ENCODE measurements around the gene C17orf50. TPM values are rescaled to one million over a fixed set of nuclear protein-coding genes. Genes with fewer than 3 reads are reported as not detected.

Gene C17orf50
- total and polyA plus RNA-seq, 2 donors from 2014 or later: 0.41 TPM; not detected in 1

DNA sequence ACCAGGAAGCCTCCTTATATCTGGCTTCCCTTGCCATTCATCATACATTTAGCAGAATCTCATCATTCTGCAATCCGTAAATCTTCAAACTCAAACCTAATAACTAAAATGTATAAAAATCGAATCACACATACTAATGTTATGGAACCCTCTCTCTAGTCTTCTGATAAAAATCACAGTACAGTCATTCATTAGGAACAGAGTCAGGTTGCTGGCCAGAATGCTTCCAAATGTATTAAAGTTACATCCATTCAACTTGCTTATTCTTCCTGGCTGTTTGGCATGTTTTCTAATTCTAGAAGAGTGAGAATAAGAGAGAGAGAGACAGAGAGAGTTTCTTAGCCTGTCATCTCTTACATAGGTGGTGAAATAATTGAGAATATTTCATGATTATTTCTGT, 45.7 kb upstream of the C17orf50 start:
- Histone ChIP-seq H3K27ac (ENCODE audit: low read depth in 2 of 2, low read length in 2 of 2) (no peak overlapping the region), H3K9ac (ENCODE audit: low read length in 3 of 3) (no peak overlapping the region), H3K4me1 (ENCODE audit: control insufficient read depth in 2 of 3, insufficient read depth in 2 of 3, low read depth in 1 of 3, low read length in 3 of 3) (peaks cover 0 to 19% (median 16%) of the 10 kb centered on the region in 3 donors), H3K9me3 (ENCODE audit: control insufficient read depth in 2 of 3, insufficient read depth in 1 of 3, low read length in 3 of 3) (no peaks in the 10 kb centered on the region), H3K36me3 (ENCODE audit: control insufficient read depth in 2 of 3, insufficient read depth in 3 of 3, low read length in 3 of 3) (peaks cover 0 to 13% (median 11%) of the 10 kb centered on the region in 3 donors), H3K4me3 (ENCODE audit: low read length in 3 of 3) (no peak overlapping the region), H3K27me3 (ENCODE audit: control insufficient read depth, insufficient read depth, low read length) (no peaks in the 10 kb centered on the region)
- FAIRE-seq (no peak), DNase-seq (no peak)
- TF ChIP-seq, protein P1, sequence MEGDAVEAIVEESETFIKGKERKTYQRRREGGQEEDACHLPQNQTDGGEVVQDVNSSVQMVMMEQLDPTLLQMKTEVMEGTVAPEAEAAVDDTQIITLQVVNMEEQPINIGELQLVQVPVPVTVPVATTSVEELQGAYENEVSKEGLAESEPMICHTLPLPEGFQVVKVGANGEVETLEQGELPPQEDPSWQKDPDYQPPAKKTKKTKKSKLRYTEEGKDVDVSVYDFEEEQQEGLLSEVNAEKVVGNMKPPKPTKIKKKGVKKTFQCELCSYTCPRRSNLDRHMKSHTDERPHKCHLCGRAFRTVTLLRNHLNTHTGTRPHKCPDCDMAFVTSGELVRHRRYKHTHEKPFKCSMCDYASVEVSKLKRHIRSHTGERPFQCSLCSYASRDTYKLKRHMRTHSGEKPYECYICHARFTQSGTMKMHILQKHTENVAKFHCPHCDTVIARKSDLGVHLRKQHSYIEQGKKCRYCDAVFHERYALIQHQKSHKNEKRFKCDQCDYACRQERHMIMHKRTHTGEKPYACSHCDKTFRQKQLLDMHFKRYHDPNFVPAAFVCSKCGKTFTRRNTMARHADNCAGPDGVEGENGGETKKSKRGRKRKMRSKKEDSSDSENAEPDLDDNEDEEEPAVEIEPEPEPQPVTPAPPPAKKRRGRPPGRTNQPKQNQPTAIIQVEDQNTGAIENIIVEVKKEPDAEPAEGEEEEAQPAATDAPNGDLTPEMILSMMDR (IDR thresholded peaks at IDR 0.05; ENCODE audit: borderline replicate concordance, extremely low read depth, insufficient read depth): no peak
- intact Hi-C loops (cut with DNase I): no loop called here

DNA sequence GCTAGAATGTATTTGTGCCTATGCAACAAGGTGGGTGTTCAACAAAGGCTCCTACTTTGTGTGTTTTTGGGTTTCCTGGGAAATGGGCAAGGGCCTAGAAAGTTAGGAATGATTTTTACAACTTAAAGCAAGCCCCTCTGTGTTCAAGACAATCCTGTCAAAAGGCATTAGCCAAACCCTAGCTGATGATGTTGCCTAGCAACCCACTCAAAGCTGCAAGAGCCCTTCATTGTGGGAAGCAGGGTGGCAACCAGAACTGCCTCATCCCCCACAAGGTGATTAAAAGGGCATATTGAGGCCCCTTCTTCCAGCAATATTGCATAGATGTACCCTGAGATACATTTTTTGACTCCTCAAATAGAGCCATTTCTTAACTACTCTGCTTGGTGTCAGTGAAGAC, 45.3 kb upstream of the C17orf50 start:
- Histone ChIP-seq H3K27me3 (ENCODE audit: control insufficient read depth, insufficient read depth, low read length) (no peaks in the 10 kb centered on the region), H3K9me3 (ENCODE audit: control insufficient read depth in 2 of 3, insufficient read depth in 1 of 3, low read length in 3 of 3) (no peaks in the 10 kb centered on the region), H3K4me3 (ENCODE audit: low read length in 3 of 3) (no peak overlapping the region), H3K4me1 (ENCODE audit: control insufficient read depth in 2 of 3, insufficient read depth in 2 of 3, low read depth in 1 of 3, low read length in 3 of 3) (peaks cover 0 to 19% (median 16%) of the 10 kb centered on the region in 3 donors), H3K36me3 (ENCODE audit: control insufficient read depth in 2 of 3, insufficient read depth in 3 of 3, low read length in 3 of 3) (peaks cover 0 to 12% (median 11%) of the 10 kb centered on the region in 3 donors), H3K27ac (ENCODE audit: low read depth in 2 of 2, low read length in 2 of 2) (no peak overlapping the region), H3K9ac (ENCODE audit: low read length in 3 of 3) (no peak overlapping the region)
- DNase-seq (no peak), FAIRE-seq (no peak)
- intact Hi-C loops (cut with DNase I): no loop called here
- TF ChIP-seq, protein P1 (IDR thresholded peaks at IDR 0.05; ENCODE audit: borderline replicate concordance, extremely low read depth, insufficient read depth): no peak

DNA sequence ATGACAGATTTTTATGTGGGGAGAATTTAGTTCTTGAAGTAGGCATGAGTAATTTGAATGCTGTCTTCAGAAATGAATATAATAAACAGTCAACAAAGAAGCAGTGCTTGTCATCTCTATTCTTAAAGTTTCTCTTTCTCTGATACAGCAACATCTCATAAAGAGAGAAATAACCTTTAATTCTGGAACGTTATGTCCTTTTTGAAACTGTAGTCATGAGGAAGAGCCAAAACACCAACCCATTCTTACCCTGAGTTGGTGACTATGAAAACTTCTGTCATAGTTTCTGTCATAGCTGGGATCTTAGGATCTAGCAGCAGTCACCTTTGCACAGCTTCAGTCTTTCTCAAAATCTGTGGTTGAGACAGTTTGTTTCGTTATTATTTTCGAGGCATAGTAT, 44.5 kb upstream of the C17orf50 start:
- Histone ChIP-seq H3K27me3 (ENCODE audit: control insufficient read depth, insufficient read depth, low read length) (no peaks in the 10 kb centered on the region), H3K9ac (ENCODE audit: low read length in 3 of 3) (no peak overlapping the region), H3K27ac (ENCODE audit: low read depth in 2 of 2, low read length in 2 of 2) (no peak overlapping the region), H3K4me3 (ENCODE audit: low read length in 3 of 3) (no peak overlapping the region), H3K9me3 (ENCODE audit: control insufficient read depth in 2 of 3, insufficient read depth in 1 of 3, low read length in 3 of 3) (no peaks in the 10 kb centered on the region), H3K4me1 (ENCODE audit: control insufficient read depth in 2 of 3, insufficient read depth in 2 of 3, low read depth in 1 of 3, low read length in 3 of 3) (peaks cover 0 to 19% (median 16%) of the 10 kb centered on the region in 3 donors), H3K36me3 (ENCODE audit: control insufficient read depth in 2 of 3, insufficient read depth in 3 of 3, low read length in 3 of 3) (peaks cover 0 to 11% (median 5%) of the 10 kb centered on the region in 3 donors)
- no peak for FAIRE-seq
- intact Hi-C loops (cut with DNase I): no loop called here
- TF ChIP-seq, protein P1 (IDR thresholded peaks at IDR 0.05; ENCODE audit: borderline replicate concordance, extremely low read depth, insufficient read depth): no peak
- DNase-seq: no peak

DNA sequence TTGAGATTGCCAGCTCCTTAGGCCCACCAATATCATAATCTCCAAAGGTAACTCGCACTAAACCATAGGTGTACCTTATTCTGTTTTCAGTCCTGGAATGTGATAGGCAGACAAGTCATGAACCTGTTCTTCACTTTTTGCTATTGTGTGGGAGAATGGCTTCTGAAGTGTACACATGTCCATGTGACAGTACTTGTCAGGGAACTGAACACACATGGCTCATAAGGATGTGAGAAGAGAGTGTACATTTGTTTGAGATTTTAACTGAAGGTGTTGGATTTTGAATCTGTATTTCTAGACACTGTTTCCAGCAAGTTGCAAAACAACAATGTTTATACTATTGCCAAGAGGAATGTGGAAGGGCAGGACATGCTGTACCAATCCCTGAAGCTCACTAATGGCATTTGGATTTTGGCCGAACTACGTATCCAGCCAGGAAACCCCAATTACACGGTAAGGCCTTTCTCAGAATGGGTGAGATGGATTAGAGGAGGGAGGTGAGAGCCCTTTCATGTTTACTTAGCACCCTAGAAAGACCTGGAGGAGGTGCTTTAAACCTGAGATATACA, 43.7 kb upstream of the C17orf50 start:
- DNase-seq: no peak

More for the DNA sequence above, 43.7 kb upstream of the C17orf50 start:
- H3K4me3 ChIP-seq (ENCODE audit: low read length in 3 of 3): no peak overlapping the region
- H3K27ac ChIP-seq (ENCODE audit: low read depth in 2 of 2, low read length in 2 of 2): no peak overlapping the region
- intact Hi-C loops (cut with DNase I): no loop called here
- TF ChIP-seq, protein P1 (IDR thresholded peaks at IDR 0.05; ENCODE audit: borderline replicate concordance, extremely low read depth, insufficient read depth): no peak
- H3K9me3 ChIP-seq (ENCODE audit: control insufficient read depth in 2 of 3, insufficient read depth in 1 of 3, low read length in 3 of 3): no peaks in the 10 kb centered on the region
- no peaks in the 10 kb centered on the region for H3K27me3 ChIP-seq (ENCODE audit: control insufficient read depth, insufficient read depth, low read length)
- no peak for FAIRE-seq
- peaks cover 0 to 11% (median 8%) of the 10 kb centered on the region in 3 donors for H3K36me3 ChIP-seq (ENCODE audit: control insufficient read depth in 2 of 3, insufficient read depth in 3 of 3, low read length in 3 of 3)
- H3K4me1 ChIP-seq (ENCODE audit: control insufficient read depth in 2 of 3, insufficient read depth in 2 of 3, low read depth in 1 of 3, low read length in 3 of 3): peaks cover 0 to 19% (median 16%) of the 10 kb centered on the region in 3 donors
- H3K9ac ChIP-seq (ENCODE audit: low read length in 3 of 3): no peak overlapping the region
